ENCODE measurements around the gene C9.
A peak's percentile ranks its signal among the peaks of the same experiment; 100 is the strongest.

Gene C9

DNA sequence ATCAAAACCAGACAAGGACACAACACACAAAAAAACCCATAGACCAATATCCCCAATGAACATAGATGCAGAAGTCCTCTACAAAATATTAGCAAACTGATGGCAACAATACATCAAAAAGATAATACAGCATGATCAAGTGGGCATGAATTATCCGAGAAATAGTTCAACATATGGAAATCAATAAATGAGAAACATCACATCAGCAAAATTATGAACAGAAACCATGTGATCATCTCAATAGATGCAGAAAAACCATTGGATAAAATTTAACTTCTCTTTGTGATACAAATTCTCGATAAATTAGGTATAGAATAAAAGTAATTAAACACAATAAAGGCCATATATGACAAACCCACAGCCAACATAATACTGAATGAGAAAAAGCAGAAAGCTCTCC lies 69.6 kb downstream of the C9 start:
- no peak overlapping the region for H3K4me2 ChIP-seq (ENCODE audit: low read length)
- H3K9me2 ChIP-seq (replicated peaks; ENCODE audit: control insufficient read depth, low read length) = no peaks in the 10 kb centered on the region
- H3K9me3 ChIP-seq (ENCODE audit: control insufficient read depth, insufficient read depth, low read length) = no peaks in the 10 kb centered on the region
- TF ChIP-seq EZH2phosphoT487 (IDR thresholded peaks at IDR 0.05; ENCODE audit: borderline replicate concordance, low read length) = no peak
- TF ChIP-seq, protein P1, sequence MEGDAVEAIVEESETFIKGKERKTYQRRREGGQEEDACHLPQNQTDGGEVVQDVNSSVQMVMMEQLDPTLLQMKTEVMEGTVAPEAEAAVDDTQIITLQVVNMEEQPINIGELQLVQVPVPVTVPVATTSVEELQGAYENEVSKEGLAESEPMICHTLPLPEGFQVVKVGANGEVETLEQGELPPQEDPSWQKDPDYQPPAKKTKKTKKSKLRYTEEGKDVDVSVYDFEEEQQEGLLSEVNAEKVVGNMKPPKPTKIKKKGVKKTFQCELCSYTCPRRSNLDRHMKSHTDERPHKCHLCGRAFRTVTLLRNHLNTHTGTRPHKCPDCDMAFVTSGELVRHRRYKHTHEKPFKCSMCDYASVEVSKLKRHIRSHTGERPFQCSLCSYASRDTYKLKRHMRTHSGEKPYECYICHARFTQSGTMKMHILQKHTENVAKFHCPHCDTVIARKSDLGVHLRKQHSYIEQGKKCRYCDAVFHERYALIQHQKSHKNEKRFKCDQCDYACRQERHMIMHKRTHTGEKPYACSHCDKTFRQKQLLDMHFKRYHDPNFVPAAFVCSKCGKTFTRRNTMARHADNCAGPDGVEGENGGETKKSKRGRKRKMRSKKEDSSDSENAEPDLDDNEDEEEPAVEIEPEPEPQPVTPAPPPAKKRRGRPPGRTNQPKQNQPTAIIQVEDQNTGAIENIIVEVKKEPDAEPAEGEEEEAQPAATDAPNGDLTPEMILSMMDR (IDR thresholded peaks at IDR 0.05; ENCODE audit: low read depth, low read length, poor library complexity, severe bottlenecking) = no peak
- H3K4me3 ChIP-seq (ENCODE audit: low read length) = no peak overlapping the region
- no peaks in the 10 kb centered on the region for H3K36me3 ChIP-seq (ENCODE audit: control insufficient read depth, low read length)
- no peaks in the 10 kb centered on the region for H4K20me1 ChIP-seq (ENCODE audit: control insufficient read depth, insufficient read depth, low read depth, low read length)
- H3K27ac ChIP-seq (ENCODE audit: low read depth, low read length) = no peak overlapping the region
- H3K79me2 ChIP-seq (ENCODE audit: control insufficient read depth, low read length) = no peaks in the 10 kb centered on the region
- H3K4me1 ChIP-seq (ENCODE audit: control insufficient read depth, low read length) = no peaks in the 10 kb centered on the region
- H3F3A ChIP-seq (ENCODE audit: control insufficient read depth, insufficient read depth) = no peaks in the 10 kb centered on the region
- no peaks in the 10 kb centered on the region for H3K27me3 ChIP-seq (ENCODE audit: control insufficient read depth, low read length)

DNA sequence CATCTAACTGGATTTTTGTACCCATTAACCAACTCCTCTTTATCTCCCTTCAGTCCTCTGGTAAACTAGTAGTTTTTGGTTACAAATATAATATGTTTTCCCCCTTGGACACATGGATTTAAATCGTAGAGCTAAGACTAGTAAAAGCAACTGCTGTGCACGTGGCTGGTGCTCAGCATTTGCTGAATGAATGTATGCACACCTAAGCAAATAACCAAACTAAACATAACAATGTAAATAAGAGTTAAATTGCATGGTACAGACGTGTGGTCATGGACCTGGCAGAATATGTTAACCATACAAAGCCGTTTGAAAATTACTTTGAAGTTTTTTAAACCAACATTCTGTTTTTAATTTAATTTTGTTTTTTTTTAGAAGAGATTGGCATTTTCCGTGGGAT lies 79.7 kb downstream of the C9 start:
- no peaks in the 10 kb centered on the region for H3K27me3 ChIP-seq (ENCODE audit: control insufficient read depth, low read length)
- no peaks in the 10 kb centered on the region for H3K4me1 ChIP-seq (ENCODE audit: control insufficient read depth, low read length)
- H3F3A ChIP-seq (ENCODE audit: control insufficient read depth, insufficient read depth) = no peaks in the 10 kb centered on the region
- H4K20me1 ChIP-seq (ENCODE audit: control insufficient read depth, insufficient read depth, low read depth, low read length) = no peaks in the 10 kb centered on the region
- no peaks in the 10 kb centered on the region for H3K79me2 ChIP-seq (ENCODE audit: control insufficient read depth, low read length)
- H3K36me3 ChIP-seq (ENCODE audit: control insufficient read depth, low read length) = no peaks in the 10 kb centered on the region
- no peak overlapping the region for H3K4me2 ChIP-seq (ENCODE audit: low read length)
- H3K9me3 ChIP-seq (ENCODE audit: control insufficient read depth, insufficient read depth, low read length) = no peaks in the 10 kb centered on the region; the same call in 1 of the 2 replicates
- H3K4me3 ChIP-seq (ENCODE audit: low read length) = no peak overlapping the region
- TF ChIP-seq, protein P1 (IDR thresholded peaks at IDR 0.05; ENCODE audit: low read depth, low read length, poor library complexity, severe bottlenecking) = no peak
- no peak for TF ChIP-seq EZH2phosphoT487 (IDR thresholded peaks at IDR 0.05; ENCODE audit: borderline replicate concordance, low read length)
- no peaks in the 10 kb centered on the region for H3K9me2 ChIP-seq (replicated peaks; ENCODE audit: control insufficient read depth, low read length)
- no peak overlapping the region for H3K27ac ChIP-seq (ENCODE audit: low read depth, low read length)

DNA sequence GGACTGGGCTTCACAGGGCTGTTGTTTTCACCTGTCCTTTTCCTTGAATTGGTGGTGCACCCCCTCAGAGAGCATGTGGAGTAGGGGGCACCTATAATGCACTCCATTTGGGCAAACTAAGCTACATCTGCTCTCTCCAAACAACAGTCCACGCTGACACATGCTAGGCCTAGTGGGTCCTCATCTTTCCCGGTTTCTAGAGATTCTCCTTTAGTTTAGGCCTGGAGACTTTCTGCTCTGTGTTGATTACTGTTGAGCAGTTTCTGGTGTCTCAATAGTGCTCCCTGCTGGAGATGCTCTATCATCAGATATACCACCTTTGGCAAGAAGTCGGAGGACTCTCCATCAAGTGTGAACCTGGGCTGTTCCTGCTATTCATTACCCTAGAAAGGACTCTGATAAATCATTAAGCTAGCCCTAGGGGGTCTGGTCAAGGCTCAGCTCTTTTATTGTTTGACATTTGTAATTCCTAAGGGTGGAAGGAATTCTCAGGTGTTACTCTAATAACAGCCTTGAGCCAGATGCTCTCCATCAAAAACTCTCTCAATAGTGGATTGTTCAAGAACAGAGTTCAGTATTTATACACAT lies 81.0 kb downstream of the C9 start:
- Histone ChIP-seq H3K27me3 (ENCODE audit: control insufficient read depth, low read length) (no peaks in the 10 kb centered on the region), H3K4me1 (ENCODE audit: control insufficient read depth, low read length) (no peaks in the 10 kb centered on the region), H3K36me3 (ENCODE audit: control insufficient read depth, low read length) (no peaks in the 10 kb centered on the region), H3K4me2 (ENCODE audit: low read length) (no peak overlapping the region), H3K9me2 (replicated peaks; ENCODE audit: control insufficient read depth, low read length) (no peaks in the 10 kb centered on the region), H4K20me1 (ENCODE audit: control insufficient read depth, insufficient read depth, low read depth, low read length) (no peaks in the 10 kb centered on the region), H3K27ac (ENCODE audit: low read depth, low read length) (no peak overlapping the region), H3K79me2 (ENCODE audit: control insufficient read depth, low read length) (no peaks in the 10 kb centered on the region), H3K9me3 (ENCODE audit: control insufficient read depth, insufficient read depth, low read length) (no peaks in the 10 kb centered on the region; the same call in 1 of the 2 replicates), H3F3A (ENCODE audit: control insufficient read depth, insufficient read depth) (no peaks in the 10 kb centered on the region), H3K4me3 (ENCODE audit: low read length) (no peak overlapping the region)
- TF ChIP-seq, protein P1 (IDR thresholded peaks at IDR 0.05; ENCODE audit: low read depth, low read length, poor library complexity, severe bottlenecking) = peak; percentile 53
- TF ChIP-seq EZH2phosphoT487 (IDR thresholded peaks at IDR 0.05; ENCODE audit: borderline replicate concordance, low read length) = no peak

All from DOHH2 (cell line).